NCI-H460 (cell line): ENCODE data around the gene CHRNA5. TPM values are rescaled to one million over a fixed set of nuclear protein-coding genes. Genes with fewer than 3 reads are reported as not detected.
"Not testable (repeated sequence)": the region's sequence is repeated elsewhere in the genome, so short reads cannot be mapped to it uniquely, and the experiment has no call there.

Source experiments
- DNase-seq: peaks from one replicate; pipeline ENCODE4 v3.0.0-alpha.2; 2016; ENCODE audit warnings: low read depth; ENCODE audit errors: extremely low read depth
- polyA plus RNA-seq: library from polyadenylated mRNA; depleted of rRNA; stranded (reverse); fragments of >200 nt; gene quantifications from 2 replicates; pipeline ENCODE4 v1.2.3, GENCODE V29; 2014; cell fraction: nucleus; rRNA removed
- total RNA-seq: library from RNA; depleted of rRNA; stranded (reverse); fragments of >200 nt; shearing (Covaris generic); gene quantifications from 2 replicates; pipeline ENCODE4 v1.2.3, GENCODE V29; 2014; rRNA removed

Gene CHRNA5
- 20.1 and 21.0 TPM in 2 replicates for total RNA-seq
- 24.5 and 28.5 TPM in 2 replicates for polyA plus RNA-seq

GRCh38 chr15:78565097-78565950 is at the start of gene CHRNA5:
Gene CHRNA5, plus strand, starts transcription at chr15:78565520. Its CDS starts 200 bp downstream, at chr15:78565720.
- DNase-seq: peak; percentile 90

GRCh38 chr15:78520035-78520434 is 45.3 kb upstream of the CHRNA5 start:
- not testable (repeated sequence) for DNase-seq

- DNase-seq: no peak
Observed at GRCh38 chr15:78524230-78524629, 41.1 kb upstream of the CHRNA5 start.

GRCh38 chr15:78527325-78527724 is 38.0 kb upstream of the CHRNA5 start:
- no peak for DNase-seq

GRCh38 chr15:78533331-78533730 is 32.0 kb upstream of the CHRNA5 start:
- no peak for DNase-seq

- DNase-seq: no peak
Observed at GRCh38 chr15:78536134-78536533, 29.2 kb upstream of the CHRNA5 start.

- DNase-seq: no peak
Observed at GRCh38 chr15:78537266-78537905, 27.9 kb upstream of the CHRNA5 start.

GRCh38 chr15:78538358-78538757 is 27.0 kb upstream of the CHRNA5 start:
- DNase-seq: no peak

- DNase-seq: not testable (repeated sequence)
Observed at GRCh38 chr15:78539464-78540140, 25.7 kb upstream of the CHRNA5 start.

- peak; percentile 80 for DNase-seq
Observed at GRCh38 chr15:78540141-78540870, 25.0 kb upstream of the CHRNA5 start, which contains the start of gene PSMA4. Gene PSMA4, plus strand, starts transcription at chr15:78540444. Its CDS starts 1,484 bp downstream, at chr15:78541928.

GRCh38 chr15:78540871-78541743 is 24.2 kb upstream of the CHRNA5 start:
- DNase-seq: no peak

- no peak for DNase-seq
Observed at GRCh38 chr15:78541744-78542034, 23.6 kb upstream of the CHRNA5 start.

- no peak for DNase-seq
Observed at GRCh38 chr15:78542647-78543046, 22.7 kb upstream of the CHRNA5 start.

- no peak for DNase-seq
Observed at GRCh38 chr15:78550194-78550593, 15.1 kb upstream of the CHRNA5 start.

GRCh38 chr15:78550815-78551214 is 14.5 kb upstream of the CHRNA5 start:
- no peak for DNase-seq

GRCh38 chr15:78551902-78552301 is 13.4 kb upstream of the CHRNA5 start:
- DNase-seq: no peak

GRCh38 chr15:78552597-78552996 is 12.7 kb upstream of the CHRNA5 start:
- no peak for DNase-seq

- DNase-seq: not testable (repeated sequence)
Observed at GRCh38 chr15:78560201-78560600, 5.1 kb upstream of the CHRNA5 start.

- DNase-seq: no peak
Observed at GRCh38 chr15:78561490-78561889, 3.8 kb upstream of the CHRNA5 start.

- no peak for DNase-seq
Observed at GRCh38 chr15:78563092-78563491, 2.2 kb upstream of the CHRNA5 start.
